Measurements from ENCODE around the gene CHMP3. TPM values are rescaled to one million over a fixed set of nuclear protein-coding genes. Genes with fewer than 3 reads are reported as not detected.
"Not testable (repeated sequence)": the region's sequence is repeated elsewhere in the genome, so short reads cannot be mapped to it uniquely, and the experiment has no call there.

The CHMP3 gene
- total RNA-seq, 1 donor from 2014 or later, result 50.1 TPM

- DNase-seq, result not testable (repeated sequence)
Observed at GRCh38 chr2:86549440-86549839, 13.8 kb downstream of the CHMP3 start.

- DNase-seq, result not testable (repeated sequence)
Observed at GRCh38 chr2:86548913-86549396, 14.3 kb downstream of the CHMP3 start.

- not testable (repeated sequence) for DNase-seq
Observed at GRCh38 chr2:86548165-86548912, 14.9 kb downstream of the CHMP3 start.

- not testable (repeated sequence) for DNase-seq
Observed at GRCh38 chr2:86545296-86545924, 17.8 kb downstream of the CHMP3 start.

- not testable (repeated sequence) for DNase-seq
Observed at GRCh38 chr2:86544278-86545099, 18.8 kb downstream of the CHMP3 start.

- DNase-seq, result no peak
Observed at GRCh38 chr2:86543793-86544192, 19.4 kb downstream of the CHMP3 start.

- DNase-seq, result no peak
Observed at GRCh38 chr2:86543335-86543734, 19.9 kb downstream of the CHMP3 start.

- no peak for DNase-seq
Observed at GRCh38 chr2:86542814-86543213, 20.4 kb downstream of the CHMP3 start.

- no peak for DNase-seq
Observed at GRCh38 chr2:86541334-86541733, 21.9 kb downstream of the CHMP3 start.

GRCh38 chr2:86533589-86533988 lies 29.7 kb downstream of the CHMP3 start:
- DNase-seq, result no peak

- DNase-seq, result no peak
Observed at GRCh38 chr2:86525421-86526340, 37.6 kb downstream of the CHMP3 start.

- no peak for DNase-seq
Observed at GRCh38 chr2:86523491-86523890, 39.8 kb downstream of the CHMP3 start.

- DNase-seq, result no peak
Observed at GRCh38 chr2:86522711-86523110, 40.5 kb downstream of the CHMP3 start.

GRCh38 chr2:86521922-86522321 lies 41.3 kb downstream of the CHMP3 start:
- no peak for DNase-seq

- no peak for DNase-seq
Observed at GRCh38 chr2:86520153-86520552, 43.1 kb downstream of the CHMP3 start.

- DNase-seq, result no peak
Observed at GRCh38 chr2:86519349-86519748, 43.9 kb downstream of the CHMP3 start.

GRCh38 chr2:86518481-86518880 lies 44.8 kb downstream of the CHMP3 start:
- DNase-seq, result peak; percentile 6

GRCh38 chr2:86513948-86514660 lies 49.1 kb downstream of the CHMP3 start:
- no peak for DNase-seq

GRCh38 chr2:86512892-86513291 lies 50.4 kb downstream of the CHMP3 start:
- no peak for DNase-seq

GRCh38 chr2:86512034-86512433 lies 51.2 kb downstream of the CHMP3 start:
- no peak for DNase-seq

- DNase-seq, result no peak
Observed at GRCh38 chr2:86510436-86510933, 52.8 kb downstream of the CHMP3 start.
